Measurements from ENCODE around the gene ARID1A.

DNA sequence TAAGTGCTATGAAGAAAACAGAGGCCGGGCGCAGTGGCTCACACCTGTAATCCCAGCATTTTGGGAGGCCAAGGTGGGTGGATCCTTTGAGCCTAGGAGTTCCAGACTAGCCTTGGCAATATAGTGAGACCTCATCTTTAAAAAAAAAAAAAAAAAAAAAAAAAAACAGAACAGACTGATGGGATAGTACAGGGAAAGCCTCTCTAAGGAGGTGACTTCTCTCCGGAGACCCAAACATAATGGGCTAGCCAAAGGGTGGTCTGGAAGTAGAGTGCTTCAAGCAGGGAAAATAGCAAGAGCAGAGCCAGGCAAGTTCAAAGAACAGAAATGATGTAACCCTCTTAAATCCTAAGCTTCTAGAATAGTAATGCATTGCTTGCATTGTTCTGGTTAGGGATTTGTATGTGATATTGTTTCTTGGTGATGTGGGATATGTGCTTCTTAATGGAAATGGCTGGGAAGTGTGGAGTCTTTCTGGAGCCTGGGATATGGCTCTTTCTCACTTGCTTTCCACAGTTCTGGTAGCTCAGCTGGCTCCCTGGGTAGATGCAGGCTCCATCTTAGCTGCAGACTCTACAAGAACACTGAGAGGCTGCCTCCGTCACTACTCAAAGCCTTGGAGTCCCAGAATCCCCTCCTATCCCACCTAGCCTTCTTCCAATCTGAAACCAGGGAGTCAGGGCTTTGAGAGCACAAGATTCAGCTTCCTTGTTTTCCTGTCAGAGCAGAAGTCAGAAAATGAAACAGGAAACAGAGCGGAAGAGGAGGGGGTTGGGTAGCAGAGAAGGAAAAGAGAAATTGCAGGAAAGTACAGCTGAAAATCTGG lies 90.0 kb downstream of the ARID1A start:
- TF ChIP-seq, protein P1, sequence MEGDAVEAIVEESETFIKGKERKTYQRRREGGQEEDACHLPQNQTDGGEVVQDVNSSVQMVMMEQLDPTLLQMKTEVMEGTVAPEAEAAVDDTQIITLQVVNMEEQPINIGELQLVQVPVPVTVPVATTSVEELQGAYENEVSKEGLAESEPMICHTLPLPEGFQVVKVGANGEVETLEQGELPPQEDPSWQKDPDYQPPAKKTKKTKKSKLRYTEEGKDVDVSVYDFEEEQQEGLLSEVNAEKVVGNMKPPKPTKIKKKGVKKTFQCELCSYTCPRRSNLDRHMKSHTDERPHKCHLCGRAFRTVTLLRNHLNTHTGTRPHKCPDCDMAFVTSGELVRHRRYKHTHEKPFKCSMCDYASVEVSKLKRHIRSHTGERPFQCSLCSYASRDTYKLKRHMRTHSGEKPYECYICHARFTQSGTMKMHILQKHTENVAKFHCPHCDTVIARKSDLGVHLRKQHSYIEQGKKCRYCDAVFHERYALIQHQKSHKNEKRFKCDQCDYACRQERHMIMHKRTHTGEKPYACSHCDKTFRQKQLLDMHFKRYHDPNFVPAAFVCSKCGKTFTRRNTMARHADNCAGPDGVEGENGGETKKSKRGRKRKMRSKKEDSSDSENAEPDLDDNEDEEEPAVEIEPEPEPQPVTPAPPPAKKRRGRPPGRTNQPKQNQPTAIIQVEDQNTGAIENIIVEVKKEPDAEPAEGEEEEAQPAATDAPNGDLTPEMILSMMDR (conservative IDR thresholded peaks at IDR 0.05; ENCODE audit: low read length) = no peak
- no peak for TF ChIP-seq EZH2phosphoT487 (IDR thresholded peaks at IDR 0.05; ENCODE audit: borderline replicate concordance, low read depth, low read length)

Measured in OCI-LY7 (cell line).